Measurements from ENCODE around the gene CEMIP2.
A peak's percentile ranks its signal among the peaks of the same experiment; 100 is the strongest.
"Not testable (repeated sequence)": the region's sequence is repeated elsewhere in the genome, so short reads cannot be mapped to it uniquely, and the experiment has no call there.

The CEMIP2 gene

GRCh38 chr9:71768388-71769174 is at the start of gene CEMIP2:
Gene CEMIP2, minus strand, starts transcription at chr9:71768513. Its CDS starts 18,140 bp downstream, at chr9:71750373.
- H3K4me3 ChIP-seq (ENCODE audit: low read depth, low read length) = peak within 1 kb of the TSS; percentile 73
- DNase-seq (ENCODE audit: low read depth) = no peak
- peak; percentile 62 for TF ChIP-seq CTCF (IDR thresholded peaks at IDR 0.05; ENCODE audit: low read depth, low read length, missing control alignments)

GRCh38 chr9:71816916-71817451 is 48.7 kb upstream of the CEMIP2 start:
- H3K4me3 ChIP-seq (ENCODE audit: low read depth, low read length) = no peak overlapping the region
- TF ChIP-seq CTCF (IDR thresholded peaks at IDR 0.05; ENCODE audit: low read depth, low read length, missing control alignments) = no peak
- DNase-seq (ENCODE audit: low read depth) = no peak

GRCh38 chr9:71814815-71815214 is 46.5 kb upstream of the CEMIP2 start:
- no peak overlapping the region for H3K4me3 ChIP-seq (ENCODE audit: low read depth, low read length)
- TF ChIP-seq CTCF (IDR thresholded peaks at IDR 0.05; ENCODE audit: low read depth, low read length, missing control alignments) = no peak
- no peak for DNase-seq (ENCODE audit: low read depth)

- TF ChIP-seq CTCF (IDR thresholded peaks at IDR 0.05; ENCODE audit: low read depth, low read length, missing control alignments) = no peak
- no peak overlapping the region for H3K4me3 ChIP-seq (ENCODE audit: low read depth, low read length)
- DNase-seq (ENCODE audit: low read depth) = no peak
Observed at GRCh38 chr9:71814226-71814625, 45.9 kb upstream of the CEMIP2 start.

GRCh38 chr9:71812385-71812784 is 44.1 kb upstream of the CEMIP2 start:
- no peak for DNase-seq (ENCODE audit: low read depth)
- no peak overlapping the region for H3K4me3 ChIP-seq (ENCODE audit: low read depth, low read length)
- TF ChIP-seq CTCF (IDR thresholded peaks at IDR 0.05; ENCODE audit: low read depth, low read length, missing control alignments) = no peak

- no peak for DNase-seq (ENCODE audit: low read depth)
- no peak overlapping the region for H3K4me3 ChIP-seq (ENCODE audit: low read depth, low read length)
- TF ChIP-seq CTCF (IDR thresholded peaks at IDR 0.05; ENCODE audit: low read depth, low read length, missing control alignments) = no peak
Observed at GRCh38 chr9:71808068-71808467, 39.8 kb upstream of the CEMIP2 start.

GRCh38 chr9:71806901-71807307 is 38.6 kb upstream of the CEMIP2 start:
- peak; percentile 22 for DNase-seq (ENCODE audit: low read depth)
- no peak overlapping the region for H3K4me3 ChIP-seq (ENCODE audit: low read depth, low read length)
- peak; percentile 86 for TF ChIP-seq CTCF (IDR thresholded peaks at IDR 0.05; ENCODE audit: low read depth, low read length, missing control alignments)

- not testable (repeated sequence) for H3K4me3 ChIP-seq (ENCODE audit: low read depth, low read length); DNase-seq (ENCODE audit: low read depth)
Observed at GRCh38 chr9:71805096-71805495, 36.8 kb upstream of the CEMIP2 start.
